Kidney (tissue), 14 donors: ENCODE measurements around the gene FNBP1. TPM values are rescaled to one million over a fixed set of nuclear protein-coding genes. Genes with fewer than 3 reads are reported as not detected.
"Not testable (repeated sequence)": the region's sequence is repeated elsewhere in the genome, so short reads cannot be mapped to it uniquely, and the experiment has no call there.

Experiments
- DNase-seq, 5 donors: peaks; one replicate each; pipeline ENCODE4 v3.0.0-alpha.2; 2013 to 2020
- FAIRE-seq: peaks from 2 replicates; lab custom pipeline; 2012; peaks lifted over from hg19 to GRCh38; lab: Jason Lieb, UNC
- H3K27ac ChIP-seq, 2 donors: one replicate each; pipeline ENCODE4 v1.7.0; 2013; ENCODE audit warnings: low read depth in 2 of 2, low read length in 2 of 2, inconsistent platforms in 1 of 2
- H3K27me3 ChIP-seq: one replicate; pipeline ENCODE4 v1.7.1; 2013; ENCODE audit warnings: low read length, inconsistent platforms; ENCODE audit not compliant: control insufficient read depth, insufficient read depth
- H3K36me3 ChIP-seq, 3 donors: one replicate each; pipeline versions ENCODE4 v1.7.0 to v1.7.1; 2013; ENCODE audit warnings: low read length in 3 of 3, control low read depth in 1 of 3, inconsistent platforms in 1 of 3; ENCODE audit not compliant: insufficient read depth in 3 of 3, control insufficient read depth in 2 of 3
- H3K4me1 ChIP-seq, 3 donors: one replicate each; pipeline versions ENCODE4 v1.7.0 to v1.7.1; 2013; ENCODE audit warnings: low read length in 3 of 3, inconsistent platforms in 1 of 3, low read depth in 1 of 3; ENCODE audit not compliant: control insufficient read depth in 2 of 3, insufficient read depth in 2 of 3
- H3K4me3 ChIP-seq, 3 donors: one replicate each; pipeline versions ENCODE4 v1.7.0 to v1.8.1; 2013; ENCODE audit warnings: low read length in 3 of 3, control low read depth in 1 of 3, inconsistent platforms in 1 of 3
- H3K9ac ChIP-seq, 3 donors: one replicate each; pipeline versions ENCODE4 v1.7.0 to v1.7.1; 2013; ENCODE audit warnings: low read length in 3 of 3, control low read depth in 1 of 3, inconsistent platforms in 1 of 3
- H3K9me3 ChIP-seq, 3 donors: one replicate each; pipeline versions ENCODE4 v1.7.0 to v1.7.1; 2013; ENCODE audit warnings: low read length in 3 of 3, control low read depth in 1 of 3, inconsistent platforms in 1 of 3; ENCODE audit not compliant: control insufficient read depth in 2 of 3, insufficient read depth in 1 of 3
- intact Hi-C: fragments of 100-400 bp; cut with DNase I; formaldehyde crosslinking; loops from one replicate; pipeline ENCODE4 v1.11.1; 2022
- polyA plus RNA-seq: library from polyadenylated mRNA; stranded (reverse); fragments of 350-450 nt; fragmentation: Illumina TruSeq; extraction: RNeasy Lipid Tissue Mini Kit (QIAGEN cat#74804); gene quantifications from one replicate; pipeline ENCODE4 v1.2.3, GENCODE V29; 2014; ENCODE audit warnings: low read depth, low replicate concordance; ENCODE audit not compliant: insufficient read depth
- total RNA-seq: library from RNA; stranded (reverse); fragmentation: NEBNext Ultra II Directional; extraction: Animal tissue kit (Norgen Biotek cat#: 25700); gene quantifications from one replicate; pipeline ENCODE4 v1.2.1, GENCODE V29; 2021
- TF ChIP-seq, protein P1 (sequence below): IDR thresholded peaks from 3 replicates; pipeline ENCODE4 v1.5.1; 2012; ENCODE audit warnings: mild to moderate bottlenecking, moderate library complexity, borderline replicate concordance; ENCODE audit not compliant: insufficient read depth; ENCODE audit errors: extremely low read depth
- donor health status: control.
- donor health status: control.
- donor health status: control.
- donor health status: control.
- donor health status: control.
- donor health status: DM: yes; HTN: yes; CAD: no.
- donor health status: Normal renal cell carcinoma (clear cell type).

Gene FNBP1
- total and polyA plus RNA-seq, 2 donors from 2014 or later = 9.7 to 51.7 TPM

GRCh38 chr9:129949821-129950220 is 93.2 kb downstream of the FNBP1 start:
- Histone ChIP-seq H3K27me3 (no peaks in the 10 kb centered on the region), H3K4me3 (no peak overlapping the region), H3K9ac (no peak overlapping the region), H3K27ac (no peak overlapping the region), H3K36me3 (no peaks in the 10 kb centered on the region), H3K9me3 (no peaks in the 10 kb centered on the region), H3K4me1 (peaks cover 0 to 3% (median 0%) of the 10 kb centered on the region in 3 donors)
- intact Hi-C loops = no loop called here
- FAIRE-seq = no peak
- TF ChIP-seq, protein P1, sequence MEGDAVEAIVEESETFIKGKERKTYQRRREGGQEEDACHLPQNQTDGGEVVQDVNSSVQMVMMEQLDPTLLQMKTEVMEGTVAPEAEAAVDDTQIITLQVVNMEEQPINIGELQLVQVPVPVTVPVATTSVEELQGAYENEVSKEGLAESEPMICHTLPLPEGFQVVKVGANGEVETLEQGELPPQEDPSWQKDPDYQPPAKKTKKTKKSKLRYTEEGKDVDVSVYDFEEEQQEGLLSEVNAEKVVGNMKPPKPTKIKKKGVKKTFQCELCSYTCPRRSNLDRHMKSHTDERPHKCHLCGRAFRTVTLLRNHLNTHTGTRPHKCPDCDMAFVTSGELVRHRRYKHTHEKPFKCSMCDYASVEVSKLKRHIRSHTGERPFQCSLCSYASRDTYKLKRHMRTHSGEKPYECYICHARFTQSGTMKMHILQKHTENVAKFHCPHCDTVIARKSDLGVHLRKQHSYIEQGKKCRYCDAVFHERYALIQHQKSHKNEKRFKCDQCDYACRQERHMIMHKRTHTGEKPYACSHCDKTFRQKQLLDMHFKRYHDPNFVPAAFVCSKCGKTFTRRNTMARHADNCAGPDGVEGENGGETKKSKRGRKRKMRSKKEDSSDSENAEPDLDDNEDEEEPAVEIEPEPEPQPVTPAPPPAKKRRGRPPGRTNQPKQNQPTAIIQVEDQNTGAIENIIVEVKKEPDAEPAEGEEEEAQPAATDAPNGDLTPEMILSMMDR = no peak
- no peak for DNase-seq

GRCh38 chr9:129948626-129949025 is 94.4 kb downstream of the FNBP1 start:
- H3K36me3 ChIP-seq, FAIRE-seq, H3K27me3 ChIP-seq, H3K9me3 ChIP-seq, H3K9ac ChIP-seq, H3K4me1 ChIP-seq, H3K4me3 ChIP-seq, DNase-seq, H3K27ac ChIP-seq, intact Hi-C loops: not testable (repeated sequence)

DNA sequence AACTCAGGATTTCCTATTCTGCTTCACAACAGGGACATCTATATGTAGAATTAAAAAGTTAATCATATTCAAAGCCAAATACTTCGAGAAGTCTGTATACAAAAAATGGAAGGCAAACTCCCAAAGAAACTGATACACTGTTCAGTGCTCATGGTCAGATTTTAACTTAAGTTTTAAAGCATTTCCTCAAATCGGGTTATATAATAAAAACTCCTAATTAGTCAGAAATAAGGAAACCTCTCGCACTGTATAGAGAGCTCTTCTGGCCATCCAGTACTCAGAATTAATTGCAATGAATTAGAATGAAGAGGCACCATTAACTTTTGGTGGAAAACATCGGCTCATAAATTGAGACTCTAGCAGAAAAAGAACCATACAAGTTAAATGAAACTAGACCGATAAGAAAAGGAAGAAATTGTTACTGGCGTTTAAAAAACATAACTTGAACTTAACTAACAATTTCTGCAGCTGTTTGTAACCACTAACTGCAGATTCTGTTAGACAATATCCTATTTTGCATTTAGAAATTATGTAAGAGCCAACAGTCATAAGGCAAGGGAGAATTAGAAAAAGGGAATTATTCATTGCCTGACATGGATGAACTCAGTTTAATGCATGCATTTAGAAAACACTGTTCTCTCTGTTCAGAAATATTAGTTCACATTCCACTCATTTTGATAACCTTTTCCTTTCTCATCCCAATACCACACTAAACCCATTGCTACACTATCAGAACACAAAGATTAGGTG is 96.6 kb downstream of the FNBP1 start:
- FAIRE-seq (no peak), DNase-seq (no peak)
- no peak overlapping the region for H3K9ac ChIP-seq
- H3K27me3 ChIP-seq = no peaks in the 10 kb centered on the region
- H3K36me3 ChIP-seq = peaks cover 0 to 3% (median 0%) of the 10 kb centered on the region in 3 donors
- peaks cover 0 to 2% (median 0%) of the 10 kb centered on the region in 3 donors for H3K4me1 ChIP-seq
- TF ChIP-seq, protein P1 = no peak
- H3K4me3 ChIP-seq = no peak overlapping the region
- intact Hi-C loops = no loop called here
- peaks cover 0 to 2% (median 0%) of the 10 kb centered on the region in 3 donors for H3K9me3 ChIP-seq
- H3K27ac ChIP-seq = peak overlapping the region in 1 of 2 donors; percentile 23

DNA sequence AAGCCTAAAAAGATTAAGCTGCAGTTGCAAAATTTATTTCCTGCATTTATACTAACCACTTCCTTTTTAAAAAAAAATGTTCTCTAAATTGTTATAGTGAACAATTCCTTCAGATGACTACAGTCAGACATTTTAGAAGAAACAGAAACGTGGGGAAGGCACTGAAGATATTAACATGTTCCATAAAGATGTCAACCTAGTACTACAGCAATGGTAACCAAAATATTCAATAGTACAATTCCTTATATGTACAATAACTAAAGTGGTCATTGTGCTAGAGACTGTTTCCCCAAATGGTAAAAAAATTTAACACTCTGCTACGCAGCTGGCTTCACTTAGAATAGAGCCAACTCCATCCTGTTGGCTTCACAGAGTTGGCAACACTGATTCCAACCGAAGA is 97.7 kb downstream of the FNBP1 start:
- no peaks in the 10 kb centered on the region for H3K27me3 ChIP-seq
- H3K4me3 ChIP-seq = no peak overlapping the region
- intact Hi-C loops = no loop called here
- H3K27ac ChIP-seq = peak overlapping the region in 1 of 2 donors; percentile 61
- DNase-seq (no peak), FAIRE-seq (peak; percentile 23)
- peaks cover 0 to 2% (median 0%) of the 10 kb centered on the region in 3 donors for H3K9me3 ChIP-seq
- TF ChIP-seq, protein P1 = no peak
- H3K4me1 ChIP-seq = peaks cover 0 to 2% (median 0%) of the 10 kb centered on the region in 3 donors
- H3K36me3 ChIP-seq = peaks cover 0 to 3% (median 0%) of the 10 kb centered on the region in 3 donors
- no peak overlapping the region for H3K9ac ChIP-seq
